Gastroesophageal sphincter (tissue), 3 donors: ENCODE results near the gene NKAIN2.

Experiments used
- CTCF ChIP-seq, 4 experiments: fragments of 200-600 bp in 2 of 4; fragments of 450-650 bp in 2 of 4; sonication (generic) in 1 of 4; IDR thresholded peaks; one replicate each; pipeline ENCODE4 v1.5.1; 2017 to 2019; ENCODE audit warnings: antibody characterized with exemption in 4 of 4, mild to moderate bottlenecking in 2 of 4, moderate library complexity in 2 of 4
- EP300 ChIP-seq: sonication (generic); formaldehyde crosslinking; IDR thresholded peaks from one replicate; pipeline ENCODE4 v1.6.1; 2017; ENCODE audit warnings: antibody characterized with exemption, mild to moderate bottlenecking
- POLR2A ChIP-seq, 2 donors: fragments of 450-650 bp; IDR thresholded peaks; one replicate each; pipeline ENCODE4 v1.6.1; 2017; ENCODE audit warnings: antibody characterized with exemption in 2 of 2, mild to moderate bottlenecking in 2 of 2, moderate library complexity in 1 of 2
- POLR2AphosphoS5 ChIP-seq: sonication (generic); formaldehyde crosslinking; IDR thresholded peaks from one replicate; pipeline ENCODE4 v1.6.1; 2017; ENCODE audit warnings: antibody characterized with exemption

- TF ChIP-seq CTCF (IDR thresholded peaks at IDR 0.05) (no peak), POLR2A (IDR thresholded peaks at IDR 0.05) (no peak), EP300 (no peak), POLR2AphosphoS5 (no peak)
Measured at GRCh38 chr6:124234801-124235200, 431.1 kb downstream of the NKAIN2 start.
